Urinary bladder (tissue), 4 donors: ENCODE measurements around the gene SYNE1. TPM values are rescaled to one million over a fixed set of nuclear protein-coding genes. Genes with fewer than 3 reads are reported as not detected.
A peak's percentile ranks its signal among the peaks of the same experiment; 100 is the strongest.

Source experiments
- DNase-seq: peaks from one replicate; pipeline ENCODE4 v3.0.0-alpha.2; 2015; ENCODE audit errors: extremely low spot score
- H3K27ac ChIP-seq: one replicate; pipeline ENCODE4 v1.5.1; 2013; ENCODE audit warnings: low read depth, mild to moderate bottlenecking, moderate library complexity
- H3K36me3 ChIP-seq: one replicate; pipeline ENCODE4 v1.6.1; 2013; ENCODE audit warnings: mild to moderate bottlenecking, moderate library complexity; ENCODE audit not compliant: insufficient read depth
- H3K4me1 ChIP-seq: one replicate; pipeline ENCODE4 v1.6.1; 2013; ENCODE audit warnings: mild to moderate bottlenecking, moderate library complexity; ENCODE audit not compliant: insufficient read depth
- H3K4me3 ChIP-seq: one replicate; pipeline ENCODE4 v1.5.1; 2013; ENCODE audit warnings: low read depth, low read length
- WGBS: extraction: QIAGEN DNeasy Blood & Tissue Kit; methylation state at CpG from one replicate; pipeline ENCODE4 v1.1.7; 2013; 5-methylcytosine and 5-hydroxymethylcytosine counted together
- polyA plus RNA-seq: library from polyadenylated mRNA; stranded (reverse); fragments of 200-250 nt; gene quantifications from one replicate; pipeline ENCODE4 v1.2.3, GENCODE V29; 2013
- total RNA-seq: library from RNA; depleted of rRNA; stranded (reverse); fragments of >200 nt; gene quantifications from one replicate; pipeline ENCODE4 v1.2.3, GENCODE V29; 2014
- donor health status: healthy with polysubstance abuse.
- donor health status: healthy.

SYNE1 gene
- total and polyA plus RNA-seq, 2 donors, result 41.9 to 266 TPM

DNA sequence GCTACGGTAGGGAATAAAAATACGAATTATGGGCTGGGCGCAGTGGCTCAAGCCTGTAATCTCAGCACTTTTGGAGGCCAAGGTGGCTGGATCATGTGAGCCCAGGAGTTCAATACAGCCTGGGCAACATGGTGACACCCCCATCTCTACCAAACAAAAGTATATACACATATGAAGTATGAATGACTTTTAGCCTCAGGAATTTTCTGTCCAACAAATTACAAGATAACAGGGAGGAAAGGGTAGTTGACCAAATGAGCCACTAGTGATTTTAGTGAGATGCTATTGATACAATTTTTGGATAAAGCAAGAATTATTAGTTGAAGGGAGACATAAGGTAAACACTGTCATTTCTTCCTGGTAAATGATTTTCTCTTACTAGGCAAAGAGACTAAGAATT lies 328.2 kb downstream of the SYNE1 start:
- Histone ChIP-seq H3K27ac (no peak overlapping the region), H3K4me1 (no peaks in the 10 kb centered on the region), H3K36me3 (peaks cover 2% of the 10 kb centered on the region), H3K4me3 (no peak overlapping the region)
- DNase-seq, result no peak
- WGBS, result 92% methylated on average over 3 of the region's 3 CpGs

DNA sequence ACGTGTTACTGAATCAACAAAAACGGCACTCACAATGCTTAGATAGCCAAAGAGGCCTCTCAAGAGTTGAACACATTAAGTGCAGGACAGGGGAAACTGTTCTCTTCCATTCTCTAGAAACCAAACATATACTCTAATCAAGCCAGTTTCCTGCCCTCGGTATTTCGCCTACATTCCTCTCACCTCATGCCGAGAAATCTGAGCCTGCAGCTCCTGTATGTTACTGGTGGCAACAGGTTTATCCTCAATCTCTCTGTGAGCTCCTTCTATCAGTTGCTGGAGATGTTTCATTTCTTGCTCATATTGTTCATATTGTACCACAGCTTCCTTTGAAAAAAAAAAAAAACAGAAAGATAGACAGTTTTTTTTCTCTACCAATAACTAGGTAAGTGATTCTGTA lies 328.9 kb downstream of the SYNE1 start:
- Histone ChIP-seq H3K4me3 (no peak overlapping the region), H3K27ac (no peak overlapping the region), H3K36me3 (peaks cover 2% of the 10 kb centered on the region), H3K4me1 (no peaks in the 10 kb centered on the region)
- WGBS, result 87% methylated on average over 5 of the region's 5 CpGs
- DNase-seq, result no peak

DNA sequence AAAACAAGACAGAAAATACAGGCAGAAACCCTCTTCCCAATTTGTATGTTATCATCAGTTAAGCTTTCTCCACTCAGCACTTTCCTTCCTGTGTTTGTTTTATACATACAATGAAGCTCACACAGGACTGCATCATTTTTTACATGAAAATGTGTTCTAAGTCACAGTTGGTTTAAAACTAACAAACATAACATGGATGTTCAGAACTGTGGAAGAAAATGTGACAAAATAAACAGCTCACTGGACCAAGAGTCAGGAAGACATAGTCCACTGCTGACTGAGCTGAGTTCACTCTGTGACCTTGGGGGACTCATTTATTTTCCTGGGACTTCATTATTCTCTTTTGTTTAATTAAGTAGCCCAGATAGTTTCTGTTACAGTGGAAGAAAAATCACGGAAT lies 331.5 kb downstream of the SYNE1 start:
- Histone ChIP-seq H3K27ac (no peak overlapping the region), H3K36me3 (peaks cover 2% of the 10 kb centered on the region), H3K4me1 (no peaks in the 10 kb centered on the region), H3K4me3 (no peak overlapping the region)
- 67% methylated on average over 1 of the region's 1 CpG for WGBS
- DNase-seq, result no peak

DNA sequence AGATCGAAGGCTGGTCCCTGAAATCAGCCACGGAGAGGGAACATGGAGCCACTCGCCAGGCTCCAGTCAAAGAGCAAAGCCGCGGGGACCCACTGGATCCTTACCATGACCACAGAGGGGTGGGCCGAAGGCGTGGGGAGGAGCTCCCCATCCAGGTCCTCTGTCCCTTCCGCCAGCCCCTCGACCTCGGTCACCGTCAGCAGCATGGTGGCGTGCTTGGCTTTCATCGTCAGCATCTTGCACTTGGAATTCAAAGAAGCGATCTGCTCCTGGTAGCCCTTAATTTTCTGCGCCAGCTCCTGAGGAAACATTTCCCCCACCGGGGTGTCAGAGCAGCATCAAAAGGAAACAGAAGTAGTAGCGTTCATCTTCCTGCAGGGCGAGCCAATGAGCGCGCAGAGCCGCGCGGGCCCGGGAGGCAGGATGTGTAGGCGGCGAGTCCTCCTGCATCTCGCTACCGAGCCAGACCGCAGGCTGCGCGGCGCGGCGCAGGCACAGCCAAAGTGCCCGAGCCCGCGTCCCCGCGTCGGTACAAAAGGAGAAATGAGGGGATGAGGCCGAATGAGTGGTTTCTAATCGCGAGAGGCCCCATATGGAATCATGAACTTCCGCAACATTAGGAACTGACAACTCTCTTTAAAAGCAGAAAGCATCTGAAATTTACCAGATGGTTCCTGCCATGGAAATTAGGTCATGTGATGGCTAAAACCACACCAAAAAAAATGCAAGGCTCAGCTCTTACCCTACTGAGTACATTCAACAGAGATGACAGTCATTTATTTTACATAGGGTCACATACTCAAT lies 335.2 kb downstream of the SYNE1 start:
- peak; percentile 69 for DNase-seq
- Histone ChIP-seq H3K36me3 (no peaks in the 10 kb centered on the region), H3K27ac (peak overlapping the region; percentile 87), H3K4me3 (peak overlapping the region; percentile 65), H3K4me1 (no peaks in the 10 kb centered on the region)
- 2% methylated on average over 44 of the region's 44 CpGs for WGBS

DNA sequence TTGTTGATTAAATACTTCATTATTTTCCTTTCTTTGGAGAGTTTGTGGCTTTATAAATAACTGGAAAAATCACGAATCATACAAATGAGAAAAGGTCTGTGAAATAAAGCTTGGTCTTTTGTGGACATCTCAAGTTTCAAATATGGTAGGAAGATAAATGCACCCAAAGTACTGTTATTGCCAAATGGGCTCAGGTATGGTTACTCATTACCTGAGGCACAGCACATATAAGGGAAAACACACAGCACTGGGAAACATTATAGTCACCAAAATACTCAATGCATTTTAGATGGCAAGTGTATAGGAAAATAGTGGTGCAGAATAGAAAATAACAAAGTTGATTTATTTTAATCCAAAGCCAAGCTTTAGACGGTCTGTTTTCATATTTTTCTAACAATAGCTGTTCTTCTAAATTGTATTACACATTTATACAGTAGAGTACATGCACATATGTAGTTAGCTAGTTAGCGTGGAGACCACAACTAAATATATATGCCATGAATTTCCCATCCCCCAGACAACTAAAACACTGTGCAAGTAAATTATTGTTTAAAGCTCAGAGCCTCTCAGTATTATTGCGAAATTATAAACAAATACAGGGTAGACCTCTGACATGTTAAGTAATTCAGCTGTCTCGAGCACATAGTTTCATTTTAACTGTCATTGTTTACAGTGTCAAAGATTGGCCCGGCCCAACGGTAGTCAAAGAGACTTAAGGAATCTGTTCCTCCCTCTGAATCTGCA lies 336.0 kb downstream of the SYNE1 start:
- Histone ChIP-seq H3K4me3 (peak overlapping the region; percentile 65), H3K4me1 (no peaks in the 10 kb centered on the region), H3K27ac (peak overlapping the region; percentile 87), H3K36me3 (no peaks in the 10 kb centered on the region)
- DNase-seq, result no peak
- WGBS, result 18% methylated on average over 7 of the region's 7 CpGs

DNA sequence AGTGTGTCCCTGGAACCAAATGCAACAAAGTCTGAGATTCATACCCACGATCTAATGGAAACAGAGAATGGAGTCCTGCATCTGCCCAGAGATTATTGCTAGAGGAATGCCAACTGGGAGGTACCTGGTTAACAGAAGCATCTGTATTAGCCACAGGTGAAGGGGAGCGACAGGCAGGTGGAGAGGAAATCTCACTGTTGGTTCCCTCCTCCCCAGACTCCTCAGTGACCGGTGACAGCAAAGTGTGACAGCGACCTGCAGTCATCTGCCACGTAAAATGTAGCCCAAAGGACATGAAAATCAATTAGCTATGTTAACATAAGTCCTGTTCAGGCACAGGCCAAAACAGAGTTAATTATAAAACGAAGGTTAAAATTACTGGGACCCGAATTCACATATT lies 336.6 kb downstream of the SYNE1 start:
- Histone ChIP-seq H3K4me1 (no peaks in the 10 kb centered on the region), H3K36me3 (no peaks in the 10 kb centered on the region), H3K4me3 (no peak overlapping the region), H3K27ac (peak overlapping the region; percentile 5)
- no peak for DNase-seq
- WGBS, result 79% methylated on average over 7 of the region's 7 CpGs

DNA sequence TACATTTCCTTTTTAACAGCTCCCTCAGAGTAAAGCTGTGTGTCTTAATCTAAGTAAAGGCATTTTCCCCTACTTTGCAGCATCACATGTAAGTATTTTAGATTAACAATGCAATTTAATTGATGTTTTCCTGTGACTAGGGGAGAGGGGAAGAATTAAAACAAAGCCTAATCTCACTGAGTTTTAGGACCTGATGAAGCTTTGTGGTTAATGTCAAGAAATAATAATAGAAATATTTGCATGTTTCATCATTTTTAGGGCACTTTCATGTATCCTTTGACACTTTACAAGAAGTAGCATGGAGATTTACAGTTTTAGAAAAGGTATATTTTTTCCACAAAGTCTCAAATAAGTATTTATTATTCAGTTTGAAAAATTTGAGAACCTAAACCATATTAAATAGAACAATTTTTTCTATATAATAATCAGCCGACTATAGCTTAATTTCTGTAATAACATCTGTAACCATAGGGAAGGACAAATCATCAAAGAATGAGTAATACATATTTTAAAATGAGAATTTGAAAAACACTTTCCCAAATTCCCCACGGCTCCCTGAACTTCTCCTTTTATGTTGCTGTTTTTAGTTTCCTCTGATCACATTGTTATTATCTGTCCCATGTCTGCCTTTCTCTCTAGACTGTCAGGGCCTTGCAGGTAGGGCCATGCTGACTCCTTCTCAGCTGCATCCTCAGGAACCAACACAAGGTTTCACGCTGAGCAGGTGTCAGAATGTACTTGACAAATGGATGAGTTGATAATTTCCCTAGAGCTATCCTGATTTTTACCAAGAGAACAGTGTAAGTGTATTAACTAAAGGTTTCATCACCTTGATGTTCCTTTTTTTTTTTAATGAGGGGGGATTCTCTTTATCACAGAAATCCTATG lies 338.1 kb downstream of the SYNE1 start:
- DNase-seq, result no peak
- Histone ChIP-seq H3K27ac (no peak overlapping the region), H3K4me1 (no peaks in the 10 kb centered on the region), H3K4me3 (no peak overlapping the region), H3K36me3 (no peaks in the 10 kb centered on the region)
- WGBS, result 71% methylated on average over 3 of the region's 3 CpGs

DNA sequence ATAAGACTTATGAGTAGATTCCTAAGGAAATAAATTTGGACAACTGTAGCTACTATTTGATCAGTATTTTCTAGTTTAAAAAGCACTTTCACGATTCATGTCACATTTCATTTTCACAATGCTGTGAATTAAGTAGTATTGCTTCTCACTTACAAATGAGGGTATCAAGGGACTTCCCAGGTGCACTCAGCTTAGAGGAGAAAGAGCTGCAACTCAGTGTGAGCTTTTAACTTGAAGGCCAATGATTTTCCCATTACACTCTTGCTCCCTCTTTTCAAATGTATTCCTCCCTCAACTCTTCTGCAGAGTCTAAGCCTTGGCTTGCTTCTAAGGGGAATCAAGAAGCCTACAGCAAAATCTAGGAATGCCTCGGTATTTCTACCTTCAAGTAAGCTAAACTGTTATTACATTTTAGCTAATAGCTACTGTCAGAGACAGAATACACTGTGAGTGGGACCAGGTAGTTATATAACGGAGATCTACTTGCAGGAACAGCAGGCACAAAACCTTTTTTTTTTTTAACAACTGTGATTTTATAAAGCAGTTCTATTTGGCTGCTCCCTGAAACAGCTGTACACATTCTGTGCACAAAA lies 339.0 kb downstream of the SYNE1 start:
- H3K27ac ChIP-seq, result no peak overlapping the region
- no peak overlapping the region for H3K4me3 ChIP-seq
- DNase-seq, result no peak
- 73% methylated on average over 3 of the region's 3 CpGs for WGBS
- no peaks in the 10 kb centered on the region for H3K36me3 ChIP-seq
- no peaks in the 10 kb centered on the region for H3K4me1 ChIP-seq

DNA sequence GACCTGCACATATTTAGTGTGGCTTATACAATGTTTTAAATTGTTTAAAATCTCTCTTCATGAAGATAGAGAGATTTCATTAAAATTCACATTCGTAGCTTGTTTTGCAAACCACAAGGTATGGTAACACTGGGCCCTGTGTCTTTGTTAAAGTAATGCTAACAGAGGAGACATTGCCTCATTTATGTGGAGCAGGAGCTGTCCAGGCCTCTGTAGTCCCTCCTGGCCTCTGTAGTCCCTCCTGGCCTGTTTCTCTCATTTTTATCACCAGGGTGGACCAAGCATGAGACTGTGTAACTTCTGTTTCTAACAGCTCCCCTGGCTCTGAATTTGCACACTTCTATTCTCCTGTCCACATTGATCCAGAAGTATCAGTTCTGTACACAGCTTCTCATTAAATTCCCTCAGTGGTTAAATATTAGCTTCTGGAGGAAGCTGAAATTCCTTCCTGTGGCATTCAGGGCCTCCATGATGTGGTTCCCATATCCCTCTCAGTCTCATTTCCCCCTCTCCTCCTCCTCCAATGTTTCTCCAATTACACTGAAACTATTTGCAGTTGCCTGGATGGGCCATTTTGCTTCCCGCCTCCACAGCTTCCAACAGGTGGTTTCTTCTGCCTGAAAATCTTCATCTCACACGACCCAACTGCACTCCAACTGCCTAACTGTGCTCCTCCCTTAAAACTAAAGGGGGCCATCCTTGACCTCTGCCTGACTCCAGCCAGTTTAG lies 340.4 kb downstream of the SYNE1 start:
- DNase-seq, result no peak
- no peak overlapping the region for H3K27ac ChIP-seq
- H3K4me1 ChIP-seq, result no peaks in the 10 kb centered on the region
- no peak overlapping the region for H3K4me3 ChIP-seq
- no peaks in the 10 kb centered on the region for H3K36me3 ChIP-seq
- WGBS, result 78% methylated on average over 3 of the region's 3 CpGs

DNA sequence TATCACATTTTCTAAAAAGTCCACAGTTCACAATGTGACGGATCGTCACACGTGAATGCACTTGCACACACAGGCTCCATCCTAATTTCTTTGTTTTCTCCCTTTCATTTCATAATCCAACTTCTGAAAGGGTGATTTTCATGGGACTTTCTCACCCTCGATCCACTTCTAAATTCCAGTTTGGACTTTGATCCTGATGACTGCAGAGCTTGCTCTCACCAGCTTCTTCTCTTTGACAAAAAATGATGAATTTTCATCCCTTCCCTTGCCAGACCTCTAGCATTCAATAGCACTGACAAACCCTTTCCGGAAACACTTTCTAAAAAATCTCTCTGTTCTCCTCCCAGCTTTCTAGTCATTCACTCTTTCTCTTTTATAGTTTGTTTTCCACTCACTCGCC lies 341.2 kb downstream of the SYNE1 start:
- no peaks in the 10 kb centered on the region for H3K36me3 ChIP-seq
- no peak for DNase-seq
- H3K4me1 ChIP-seq, result no peaks in the 10 kb centered on the region
- H3K27ac ChIP-seq, result no peak overlapping the region
- H3K4me3 ChIP-seq, result no peak overlapping the region
- WGBS, result 81% methylated on average over 6 of the region's 6 CpGs

DNA sequence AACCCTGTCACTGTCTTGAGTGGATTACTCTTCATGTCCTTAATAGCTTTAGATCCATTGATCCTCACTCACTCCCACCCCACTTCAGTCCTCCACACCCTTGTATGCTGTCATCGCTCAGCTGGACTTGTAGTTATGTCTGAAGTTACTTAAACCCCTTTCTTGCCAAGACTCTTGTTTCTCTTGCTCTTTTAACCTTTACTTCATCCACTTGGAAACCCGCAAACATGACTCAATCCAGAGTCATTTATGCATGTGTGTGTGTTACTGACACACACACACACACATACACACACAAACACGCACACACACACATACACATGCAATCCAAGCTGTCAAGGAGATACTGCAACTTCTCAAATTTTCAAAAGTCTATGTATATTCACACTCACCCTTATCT lies 341.8 kb downstream of the SYNE1 start:
- no peaks in the 10 kb centered on the region for H3K36me3 ChIP-seq
- no peaks in the 10 kb centered on the region for H3K4me1 ChIP-seq
- no peak for DNase-seq
- H3K4me3 ChIP-seq, result no peak overlapping the region
- 74% methylated on average over 3 of the region's 3 CpGs for WGBS
- H3K27ac ChIP-seq, result no peak overlapping the region

DNA sequence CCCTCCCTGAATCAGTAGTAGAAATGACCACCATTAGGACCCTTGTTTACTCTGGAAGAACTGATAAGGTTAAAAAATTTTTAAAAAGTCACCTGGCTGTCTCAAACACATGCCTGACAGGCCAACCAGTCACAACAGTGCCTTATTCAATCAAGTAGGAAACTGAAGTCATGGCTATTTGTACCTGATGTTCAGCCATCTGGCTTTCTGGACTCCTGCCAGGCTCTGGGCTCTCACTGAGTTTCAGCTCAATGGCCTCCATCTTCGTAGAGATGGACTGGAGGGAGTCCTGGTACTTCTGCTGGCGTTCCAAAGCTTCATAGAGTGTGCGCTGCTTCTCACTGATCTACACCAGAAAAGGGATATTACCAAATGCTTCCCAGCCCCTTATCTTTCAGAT lies 343.8 kb downstream of the SYNE1 start:
- H3K27ac ChIP-seq, result no peak overlapping the region
- no peaks in the 10 kb centered on the region for H3K36me3 ChIP-seq

DNA sequence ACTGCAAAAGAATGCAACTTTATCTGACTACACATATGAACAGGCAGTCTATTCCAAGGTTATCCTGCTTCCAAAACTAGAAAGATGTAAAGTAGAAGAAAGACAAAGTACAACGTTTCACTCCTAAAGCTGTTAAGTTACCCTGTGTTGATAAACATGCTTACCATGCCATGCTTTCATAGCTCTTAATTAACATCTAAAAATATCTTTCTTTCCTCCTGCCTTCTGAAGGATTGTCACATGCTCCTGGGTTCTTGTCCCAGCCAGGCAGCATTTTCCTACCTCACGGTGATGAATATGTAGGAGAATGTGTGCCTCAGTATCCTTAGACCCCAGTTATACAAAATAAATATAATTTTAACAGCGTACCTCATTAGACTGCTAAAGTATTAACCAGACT lies 344.6 kb downstream of the SYNE1 start:
- Histone ChIP-seq H3K4me1 (no peaks in the 10 kb centered on the region), H3K36me3 (no peaks in the 10 kb centered on the region), H3K27ac (no peak overlapping the region), H3K4me3 (no peak overlapping the region)
- DNase-seq, result no peak
- 87% methylated on average over 3 of the region's 3 CpGs for whole genome bisulfite sequencing

More for the DNA sequence above, 343.8 kb downstream of the SYNE1 start:
- 89% methylated on average over 3 of the region's 3 CpGs for WGBS
- DNase-seq, result no peak
- H3K4me3 ChIP-seq, result no peak overlapping the region
- H3K4me1 ChIP-seq, result no peaks in the 10 kb centered on the region
